Activated T-helper 2 cell treated with anti-CD3 and anti-CD28 coated beads, Interferon-gamma antibody, Interleukin-2, Interleukin-4, amounts not matched to agents 10 μg/mL and 5 μg/mL and 100 μg/mL, durations not matched to agents 14 hours and 24 hours and 36 hours (primary cell): ENCODE measurements around the gene INSM2. TPM values are rescaled to one million over a fixed set of nuclear protein-coding genes. Genes with fewer than 3 reads are reported as not detected.

ENCODE experiments used
- DNase-seq: peaks from one replicate; pipeline ENCODE4 v3.0.0; 2021; ENCODE audit warnings: low spot score
- H3K27ac Mint-ChIP-seq: one replicate; pipeline ENCODE4 v1.8.0; 2021; ENCODE audit warnings: mixed read lengths
- H3K27me3 Mint-ChIP-seq: one replicate; pipeline ENCODE4 v1.8.0; 2021; ENCODE audit warnings: low read depth, mixed read lengths
- H3K36me3 Mint-ChIP-seq: one replicate; pipeline ENCODE4 v1.8.0; 2021; ENCODE audit warnings: low read depth, mixed read lengths
- H3K4me1 Mint-ChIP-seq: one replicate; pipeline ENCODE4 v1.8.0; 2021; ENCODE audit warnings: low read depth, mixed read lengths
- H3K4me3 Mint-ChIP-seq: one replicate; pipeline ENCODE4 v1.8.0; 2021; ENCODE audit warnings: low read depth, mild to moderate bottlenecking, moderate library complexity, mixed read lengths
- H3K9me3 Mint-ChIP-seq: one replicate; pipeline ENCODE4 v1.8.0; 2021; ENCODE audit warnings: mixed read lengths
- intact Hi-C: fragments of 100-400 bp; cut with micrococcal nuclease; formaldehyde crosslinking; loops from one replicate; pipeline ENCODE4 v1.15.1; 2023
- total RNA-seq: library from RNA; stranded (reverse); gene quantifications from 2 replicates; pipeline ENCODE4 v1.2.3, GENCODE V29; 2022

The INSM2 gene
- total RNA-seq, 1 donor from 2014 or later: not detected

DNA sequence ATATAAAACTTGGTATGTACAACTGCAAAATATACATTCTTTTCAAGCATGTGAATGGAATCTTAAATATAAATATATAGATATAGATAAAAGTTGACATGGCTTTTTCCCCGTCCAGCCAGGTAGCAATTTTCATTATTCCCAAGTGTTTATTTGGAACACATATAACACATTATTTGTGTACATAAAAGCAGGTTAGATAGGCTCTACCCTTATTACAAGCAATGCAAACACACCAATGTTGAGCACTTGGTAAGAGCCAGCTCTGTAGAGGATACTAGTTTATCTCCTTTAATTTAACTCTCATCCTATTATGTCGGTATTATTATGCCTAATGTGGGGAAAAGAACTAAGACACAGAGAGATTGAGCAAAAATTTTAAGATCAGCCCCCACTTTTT lies 7.0 kb upstream of the INSM2 start:
- Mint-ChIP-seq H3K36me3 (no peaks in the 10 kb centered on the region), H3K27me3 (peaks cover 54% of the 10 kb centered on the region), H3K4me1 (no peaks in the 10 kb centered on the region), H3K9me3 (no peaks in the 10 kb centered on the region), H3K27ac (no peak overlapping the region), H3K4me3 (no peak overlapping the region)
- intact Hi-C loops: no loop called here
- DNase-seq: no peak

GRCh38 chr14:35531960-35532747 lies 1.8 kb upstream of the INSM2 start:
- Mint-ChIP-seq H3K36me3 (no peaks in the 10 kb centered on the region), H3K4me3 (no peak overlapping the region), H3K9me3 (no peaks in the 10 kb centered on the region), H3K27ac (no peak overlapping the region), H3K27me3 (peaks cover 79% of the 10 kb centered on the region), H3K4me1 (peaks cover 6% of the 10 kb centered on the region)
- no peak for DNase-seq
- intact Hi-C loops: loop anchor here (5.0 kb wide), 2 partner anchors 155 to 285 kb away; no protein-coding TSS in a partner anchor

DNA sequence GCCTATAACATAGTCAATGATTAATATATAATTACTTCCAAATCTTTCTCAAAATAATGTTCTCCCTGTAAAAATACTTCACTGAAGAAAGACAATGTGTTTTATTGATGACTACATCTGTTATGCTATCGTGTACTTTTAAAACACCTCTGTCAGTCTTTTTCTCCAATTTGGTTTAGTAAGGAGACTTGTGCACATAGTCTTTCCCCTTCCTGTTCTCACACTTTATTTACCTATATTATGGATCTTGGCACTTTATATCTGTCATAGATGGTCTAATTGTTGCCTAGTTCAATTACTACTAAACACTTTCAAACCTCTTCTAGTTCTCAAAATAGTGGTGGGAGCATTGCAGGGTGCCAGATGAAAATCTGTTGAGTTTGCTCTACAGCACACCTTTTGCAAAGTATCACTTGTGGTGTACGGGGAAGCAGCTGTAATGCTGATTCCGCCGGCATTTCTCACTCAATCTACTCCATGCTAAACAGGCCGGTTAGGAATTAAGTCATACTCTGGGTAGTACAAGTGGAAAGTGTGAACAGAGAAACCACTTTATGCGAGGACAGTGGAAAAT lies 1.1 kb upstream of the INSM2 start:
- intact Hi-C loops: loop anchor here (5.0 kb wide), 2 partner anchors 154 to 284 kb away; no protein-coding TSS in a partner anchor
- Mint-ChIP-seq H3K9me3 (no peaks in the 10 kb centered on the region), H3K4me3 (peak overlapping the region; percentile 42), H3K4me1 (peaks cover 6% of the 10 kb centered on the region), H3K36me3 (peaks cover under 1% of the 10 kb centered on the region), H3K27ac (no peak overlapping the region), H3K27me3 (peaks cover 75% of the 10 kb centered on the region)
- DNase-seq: no peak

DNA sequence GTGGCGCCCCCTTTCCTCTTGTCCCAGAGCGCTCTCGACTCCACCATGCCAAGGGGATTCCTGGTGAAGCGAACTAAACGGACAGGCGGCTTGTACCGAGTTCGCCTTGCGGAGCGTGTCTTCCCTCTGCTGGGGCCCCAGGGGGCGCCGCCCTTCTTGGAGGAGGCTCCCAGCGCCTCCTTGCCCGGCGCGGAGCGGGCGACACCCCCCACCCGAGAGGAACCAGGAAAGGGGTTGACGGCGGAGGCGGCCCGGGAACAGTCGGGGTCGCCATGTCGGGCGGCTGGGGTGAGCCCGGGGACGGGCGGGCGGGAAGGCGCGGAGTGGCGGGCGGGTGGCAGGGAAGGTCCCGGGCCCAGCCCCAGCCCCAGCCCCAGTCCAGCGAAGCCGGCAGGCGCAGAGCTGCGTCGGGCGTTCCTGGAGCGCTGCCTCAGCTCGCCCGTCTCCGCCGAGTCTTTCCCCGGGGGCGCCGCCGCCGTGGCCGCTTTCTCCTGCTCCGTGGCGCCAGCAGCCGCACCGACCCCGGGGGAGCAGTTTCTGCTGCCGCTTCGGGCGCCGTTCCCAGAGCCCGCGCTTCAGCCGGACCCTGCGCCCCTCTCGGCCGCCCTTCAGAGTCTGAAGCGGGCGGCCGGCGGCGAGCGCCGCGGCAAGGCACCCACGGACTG lies 376 bp downstream of the INSM2 start:
- Mint-ChIP-seq H3K27ac (no peak overlapping the region), H3K27me3 (peaks cover 65% of the 10 kb centered on the region), H3K4me3 (peak overlapping the region; percentile 73), H3K36me3 (peaks cover 4% of the 10 kb centered on the region), H3K4me1 (peaks cover 6% of the 10 kb centered on the region), H3K9me3 (no peaks in the 10 kb centered on the region)
- intact Hi-C loops: loop anchor here (5.0 kb wide), 2 partner anchors 153 to 283 kb away; no protein-coding TSS in a partner anchor
- peak; percentile 10 for DNase-seq

- peaks cover 58% of the 10 kb centered on the region for H3K27me3 Mint-ChIP-seq
- H3K9me3 Mint-ChIP-seq: no peaks in the 10 kb centered on the region
- intact Hi-C loops: loop anchor here (5.0 kb wide), 2 partner anchors 152 to 282 kb away; no protein-coding TSS in a partner anchor
- no peak overlapping the region for H3K27ac Mint-ChIP-seq
- H3K36me3 Mint-ChIP-seq: peaks cover 4% of the 10 kb centered on the region
- H3K4me1 Mint-ChIP-seq: peaks cover 9% of the 10 kb centered on the region
- H3K4me3 Mint-ChIP-seq: peak overlapping the region; percentile 65
- DNase-seq: peak; percentile 69
Measured at GRCh38 chr14:35534873-35535482, 1.0 kb downstream of the INSM2 start.

DNA sequence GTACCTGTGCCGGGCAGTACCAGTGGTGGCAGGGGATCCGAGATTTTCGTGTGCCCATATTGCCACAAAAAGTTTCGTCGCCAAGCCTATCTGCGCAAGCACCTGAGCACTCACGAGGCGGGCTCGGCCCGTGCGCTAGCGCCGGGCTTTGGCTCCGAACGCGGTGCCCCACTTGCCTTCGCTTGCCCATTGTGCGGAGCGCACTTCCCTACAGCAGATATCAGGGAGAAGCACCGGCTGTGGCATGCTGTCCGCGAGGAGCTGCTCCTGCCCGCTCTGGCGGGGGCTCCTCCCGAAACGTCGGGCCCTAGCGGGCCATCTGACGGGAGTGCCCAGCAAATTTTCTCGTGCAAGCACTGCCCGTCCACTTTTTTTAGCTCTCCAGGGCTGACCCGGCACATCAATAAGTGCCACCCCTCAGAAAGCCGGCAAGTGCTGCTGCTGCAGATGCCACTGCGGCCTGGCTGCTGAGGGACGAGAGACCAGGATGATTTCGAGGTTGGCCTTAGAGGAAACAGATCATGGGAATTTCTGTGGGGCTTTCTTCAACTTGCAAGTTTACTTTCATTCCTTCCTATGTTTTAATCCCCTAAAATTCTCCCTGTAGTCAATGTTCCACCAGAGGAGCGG lies 1.6 kb downstream of the INSM2 start:
- no peak for DNase-seq
- Mint-ChIP-seq H3K27me3 (peaks cover 52% of the 10 kb centered on the region), H3K36me3 (peaks cover 4% of the 10 kb centered on the region), H3K27ac (no peak overlapping the region), H3K4me3 (no peak overlapping the region), H3K4me1 (peaks cover 12% of the 10 kb centered on the region), H3K9me3 (no peaks in the 10 kb centered on the region)
- intact Hi-C loops: no loop called here

DNA sequence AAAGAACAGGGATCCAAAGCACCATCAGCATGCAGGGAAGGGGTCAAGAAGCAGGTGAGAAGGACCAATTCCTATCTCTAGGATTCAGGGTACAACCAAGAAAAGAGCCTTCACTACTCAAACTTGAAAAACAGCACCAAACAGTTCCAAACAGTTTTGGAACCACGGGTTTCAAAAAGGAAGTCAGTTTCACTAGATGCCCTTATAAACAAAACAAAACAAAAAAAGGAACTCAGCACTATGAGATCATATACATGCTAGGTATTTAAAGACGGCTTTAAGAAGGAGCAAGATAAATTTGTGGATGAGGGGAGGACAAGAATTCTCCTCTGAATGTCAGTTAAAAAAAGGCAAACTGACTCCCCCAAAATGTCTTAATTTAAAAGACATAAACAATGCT lies 6.0 kb downstream of the INSM2 start:
- H3K4me3 Mint-ChIP-seq: no peak overlapping the region
- H3K27me3 Mint-ChIP-seq: peaks cover 24% of the 10 kb centered on the region
- H3K27ac Mint-ChIP-seq: no peak overlapping the region
- no peak for DNase-seq
- intact Hi-C loops: no loop called here
- no peaks in the 10 kb centered on the region for H3K9me3 Mint-ChIP-seq
- peaks cover 4% of the 10 kb centered on the region for H3K36me3 Mint-ChIP-seq
- H3K4me1 Mint-ChIP-seq: peaks cover 6% of the 10 kb centered on the region

DNA sequence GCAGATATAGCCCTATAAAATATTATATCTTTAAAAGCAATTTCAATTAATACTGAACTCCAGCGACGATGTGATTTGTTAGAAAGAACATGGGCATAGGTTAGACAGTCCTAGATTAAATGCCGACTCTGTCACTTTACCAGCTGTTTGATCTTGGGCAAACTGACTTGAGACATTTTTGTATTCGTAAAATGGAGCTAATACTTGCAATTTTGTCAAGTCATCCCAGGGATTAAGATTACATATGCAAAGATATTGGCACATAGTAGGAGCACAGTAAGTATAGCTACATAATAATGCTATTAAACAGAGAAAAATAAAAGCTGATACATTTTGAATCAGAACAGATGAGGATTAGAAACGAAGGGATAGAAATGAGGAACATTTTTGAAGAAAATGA lies 9.0 kb downstream of the INSM2 start:
- Mint-ChIP-seq H3K9me3 (no peaks in the 10 kb centered on the region), H3K27me3 (peaks cover 4% of the 10 kb centered on the region), H3K4me1 (peaks cover 6% of the 10 kb centered on the region), H3K4me3 (no peak overlapping the region), H3K27ac (no peak overlapping the region), H3K36me3 (peaks cover 1% of the 10 kb centered on the region)
- no peak for DNase-seq
- intact Hi-C loops: no loop called here

- Mint-ChIP-seq H3K27me3 (no peaks in the 10 kb centered on the region), H3K4me1 (peaks cover 2% of the 10 kb centered on the region), H3K4me3 (no peak overlapping the region), H3K36me3 (no peaks in the 10 kb centered on the region), H3K27ac (no peak overlapping the region), H3K9me3 (no peaks in the 10 kb centered on the region)
- DNase-seq: no peak
- intact Hi-C loops: no loop called here
Measured at GRCh38 chr14:35549551-35549950, 15.6 kb downstream of the INSM2 start.

DNA sequence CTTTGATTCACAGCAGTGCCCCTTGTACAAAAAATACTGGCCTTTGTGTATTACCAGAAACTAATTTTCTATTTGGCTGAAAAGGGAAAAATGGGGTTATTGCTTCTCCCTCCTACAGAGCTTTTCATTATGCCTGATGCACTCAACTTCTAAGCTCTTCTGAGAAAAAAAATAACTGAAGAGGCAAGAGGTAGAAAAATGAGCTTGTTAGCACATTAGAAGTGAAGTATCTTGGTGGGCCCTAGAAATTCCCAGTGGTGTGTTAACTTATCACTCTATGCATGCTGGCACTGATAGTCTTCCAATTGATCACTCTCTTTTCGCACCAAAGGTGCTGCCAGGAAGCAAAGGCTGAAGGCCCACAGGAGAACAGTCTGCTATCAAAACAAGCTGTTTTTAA lies 17.1 kb downstream of the INSM2 start:
- H3K9me3 Mint-ChIP-seq: no peaks in the 10 kb centered on the region
- no peaks in the 10 kb centered on the region for H3K36me3 Mint-ChIP-seq
- H3K4me1 Mint-ChIP-seq: peaks cover 2% of the 10 kb centered on the region
- no peak overlapping the region for H3K4me3 Mint-ChIP-seq
- intact Hi-C loops: no loop called here
- H3K27me3 Mint-ChIP-seq: no peaks in the 10 kb centered on the region
- DNase-seq: no peak
- H3K27ac Mint-ChIP-seq: no peak overlapping the region

DNA sequence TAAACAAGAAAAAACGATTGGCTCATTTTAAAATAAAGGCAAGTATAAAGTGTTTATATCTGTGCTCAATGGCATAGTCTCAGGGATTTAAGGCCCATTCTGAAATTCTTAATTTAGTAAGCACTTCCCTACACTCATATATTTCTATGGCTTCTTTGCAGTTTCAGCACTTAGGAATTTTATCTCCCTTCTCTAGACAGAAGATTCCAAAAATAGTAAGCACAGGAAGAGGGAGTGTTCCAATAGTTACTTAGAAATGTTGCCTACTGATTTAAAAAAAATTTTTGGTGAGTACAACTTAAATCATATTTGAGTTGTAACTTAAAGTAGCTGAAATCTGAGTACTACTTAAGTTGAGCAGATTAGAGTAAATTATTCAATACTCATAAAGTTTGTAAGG lies 19.8 kb downstream of the INSM2 start:
- Mint-ChIP-seq H3K36me3 (no peaks in the 10 kb centered on the region), H3K27me3 (no peaks in the 10 kb centered on the region), H3K4me1 (no peaks in the 10 kb centered on the region), H3K4me3 (no peak overlapping the region), H3K9me3 (no peaks in the 10 kb centered on the region), H3K27ac (no peak overlapping the region)
- intact Hi-C loops: no loop called here
- DNase-seq: no peak

DNA sequence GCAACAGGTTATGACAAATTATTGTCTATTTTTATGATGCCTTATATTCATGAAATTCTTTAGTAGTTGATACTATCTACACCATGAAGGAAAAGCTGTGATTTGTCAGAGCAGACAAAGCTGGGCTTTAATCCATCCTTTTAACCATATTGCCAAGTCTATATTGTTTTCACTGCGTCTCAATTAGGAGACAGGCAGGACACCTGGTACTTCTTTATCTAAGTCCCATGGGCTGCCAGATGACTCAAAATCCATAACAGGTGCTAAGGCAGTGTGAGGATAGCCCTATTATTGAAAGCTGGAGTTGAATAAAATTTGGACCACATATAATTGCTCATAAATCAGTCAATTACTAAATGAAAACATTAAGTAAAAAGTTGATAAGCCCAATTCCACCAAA lies 22.6 kb downstream of the INSM2 start:
- H3K27me3 Mint-ChIP-seq: no peaks in the 10 kb centered on the region
- H3K36me3 Mint-ChIP-seq: no peaks in the 10 kb centered on the region
- intact Hi-C loops: no loop called here
- no peak overlapping the region for H3K27ac Mint-ChIP-seq
- H3K9me3 Mint-ChIP-seq: no peaks in the 10 kb centered on the region
- no peak overlapping the region for H3K4me3 Mint-ChIP-seq
- no peaks in the 10 kb centered on the region for H3K4me1 Mint-ChIP-seq
- DNase-seq: no peak
